Sciatic nerve (tissue), 2 donors: ENCODE results near the gene SCN4B. TPM values are rescaled to one million over a fixed set of nuclear protein-coding genes. Genes with fewer than 3 reads are reported as not detected.

Experiments
- ATAC-seq: fragments of 200-7000 bp; cut with Tn5 transposase; one replicate; pipeline ENCODE4 v1.9.1; 2020; ENCODE audit warnings: mild to moderate bottlenecking, moderate library complexity
- DNase-seq: peaks from one replicate; pipeline ENCODE4 v3.0.0-alpha.2; 2020; ENCODE audit warnings: low spot score
- intact Hi-C: fragments of 100-400 bp; cut with DNase I; formaldehyde crosslinking; loops from one replicate; pipeline ENCODE4 v1.14.2; 2022
- total RNA-seq: library from RNA; stranded (reverse); fragmentation: NEBNext Ultra II Directional; extraction: Animal tissue kit (Norgen Biotek cat#: 25700); gene quantifications from one replicate; pipeline ENCODE4 v1.2.1, GENCODE V29; 2021
- donor health status: DM: no; HTN: no; CAD: no.
- donor health status: DM: no; HTN: no; CAD: no.

Gene SCN4B
- total RNA-seq, 1 donor from 2014 or later, result 2.9 TPM

DNA sequence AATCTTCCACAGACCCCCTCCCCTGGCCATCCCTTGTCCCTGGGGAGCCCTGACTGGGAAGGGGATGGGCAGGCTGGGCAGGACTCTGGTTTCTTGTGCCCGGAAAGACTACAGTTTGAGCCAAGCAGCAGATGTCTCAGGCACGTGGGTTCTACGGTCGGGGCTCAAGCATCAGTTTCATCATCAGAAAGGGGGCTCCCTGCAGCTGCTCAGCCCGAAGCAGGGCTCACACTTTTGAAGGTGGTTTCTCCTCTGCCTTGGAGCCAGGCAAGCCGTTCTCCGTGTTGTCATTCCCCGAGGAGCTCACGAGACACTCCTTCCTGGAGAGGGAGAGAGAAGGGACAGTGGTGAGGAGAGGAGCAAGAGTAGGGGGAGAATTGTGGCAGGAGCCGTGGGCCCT, 15.8 kb downstream of the SCN4B start:
- DNase-seq, result peak; percentile 37
- intact Hi-C loops, result no loop called here
- no peak for ATAC-seq

DNA sequence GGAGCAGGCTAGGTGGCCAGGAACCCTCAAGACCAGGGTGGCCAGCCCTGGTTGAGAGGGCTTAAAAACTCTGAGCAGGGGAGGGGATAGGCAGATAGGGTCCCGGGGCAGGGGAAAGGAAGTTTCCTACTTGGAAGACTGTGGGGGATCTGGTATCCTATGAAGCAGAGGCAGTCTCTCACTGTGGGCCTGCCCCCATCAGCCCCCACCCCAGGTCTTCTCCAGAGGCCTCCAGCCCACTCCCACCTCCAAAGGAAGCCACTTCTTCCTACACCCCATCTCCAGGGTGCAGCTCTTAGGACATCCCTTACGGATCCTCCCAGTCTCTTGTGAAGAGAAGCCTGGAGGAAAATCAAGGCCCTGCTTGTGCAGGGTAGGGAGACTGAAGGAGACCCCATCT, 16.3 kb downstream of the SCN4B start:
- intact Hi-C loops, result no loop called here
- ATAC-seq, result no peak
- no peak for DNase-seq

DNA sequence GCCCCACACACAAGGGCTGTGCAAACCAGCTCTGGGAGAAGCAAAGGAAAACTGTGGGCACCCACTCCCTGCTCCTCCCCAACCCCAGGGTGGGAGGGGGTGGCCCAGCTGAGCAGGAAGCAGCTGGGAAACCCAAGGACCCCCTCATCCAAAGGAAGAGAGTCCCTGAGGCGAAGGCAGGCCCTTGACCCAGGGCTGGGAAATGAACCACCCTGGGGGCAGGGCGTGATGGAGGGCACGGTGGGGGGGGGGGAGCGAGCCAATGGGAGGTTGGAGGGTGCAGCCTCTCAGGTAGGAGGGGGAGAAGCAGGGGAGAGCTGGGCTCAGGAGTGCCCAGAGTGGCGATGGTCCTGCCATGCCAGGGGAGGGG, 16.8 kb downstream of the SCN4B start:
- DNase-seq (peak; percentile 22), ATAC-seq (no peak)
- intact Hi-C loops, result no loop called here

DNA sequence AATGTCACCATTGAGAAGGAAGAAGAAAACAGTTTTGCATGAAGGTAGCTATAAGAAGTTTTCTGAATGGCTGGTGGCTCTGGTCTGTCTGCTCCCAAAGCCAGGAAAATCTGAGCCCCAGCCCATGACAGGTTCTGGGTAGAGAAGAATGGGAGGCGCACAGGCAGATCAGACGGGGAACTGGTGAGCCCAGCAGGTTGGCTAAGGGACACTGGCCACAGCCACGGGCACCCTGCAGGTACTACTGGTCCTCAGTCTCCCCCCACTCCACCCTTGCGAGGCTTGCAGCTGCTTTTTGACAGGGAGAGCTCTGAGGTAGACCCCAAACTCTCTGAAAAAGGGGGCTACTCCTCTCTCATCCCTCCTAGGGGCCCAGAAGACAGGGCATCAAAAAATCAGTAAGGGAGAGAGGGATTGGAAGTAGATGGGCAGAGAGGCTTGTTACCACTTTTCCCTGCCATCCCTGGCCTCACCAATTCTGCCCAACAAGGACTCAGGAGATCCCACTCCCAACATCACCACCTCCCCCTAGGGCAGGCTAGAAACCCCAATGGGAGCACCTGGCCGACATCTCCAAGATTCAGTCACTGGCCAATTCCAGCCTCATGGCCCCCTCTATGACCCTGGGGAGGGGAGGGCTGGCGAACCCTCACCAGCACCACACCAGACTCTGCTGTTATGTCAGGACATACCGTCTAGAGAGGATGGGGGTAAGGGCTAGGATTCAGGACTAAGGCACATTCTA, 17.4 kb downstream of the SCN4B start:
- intact Hi-C loops, result no loop called here

DNA sequence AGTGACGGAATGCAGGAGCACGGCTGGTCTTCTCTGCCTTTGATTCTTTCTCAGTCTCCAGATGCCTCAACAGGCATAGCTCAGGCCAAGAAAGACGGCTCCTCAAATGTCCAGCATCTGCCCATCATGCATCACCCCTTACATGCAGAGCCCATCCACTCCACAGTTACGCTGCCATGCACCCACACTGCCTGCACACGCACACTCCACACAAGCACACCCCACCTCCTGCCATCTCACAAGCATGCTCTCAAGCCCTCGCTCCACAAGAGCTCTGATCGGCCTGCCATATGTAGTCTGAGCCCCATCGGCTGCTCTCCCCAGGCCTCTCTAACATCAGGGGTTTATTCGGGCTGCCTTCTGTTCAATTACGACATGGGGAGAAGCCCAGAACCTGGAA, 18.8 kb downstream of the SCN4B start:
- intact Hi-C loops, result no loop called here
- ATAC-seq (no peak), DNase-seq (peak; percentile 38)

More for the DNA sequence above, 17.4 kb downstream of the SCN4B start:
- no peak for ATAC-seq
- peak; percentile 35 for DNase-seq

DNA sequence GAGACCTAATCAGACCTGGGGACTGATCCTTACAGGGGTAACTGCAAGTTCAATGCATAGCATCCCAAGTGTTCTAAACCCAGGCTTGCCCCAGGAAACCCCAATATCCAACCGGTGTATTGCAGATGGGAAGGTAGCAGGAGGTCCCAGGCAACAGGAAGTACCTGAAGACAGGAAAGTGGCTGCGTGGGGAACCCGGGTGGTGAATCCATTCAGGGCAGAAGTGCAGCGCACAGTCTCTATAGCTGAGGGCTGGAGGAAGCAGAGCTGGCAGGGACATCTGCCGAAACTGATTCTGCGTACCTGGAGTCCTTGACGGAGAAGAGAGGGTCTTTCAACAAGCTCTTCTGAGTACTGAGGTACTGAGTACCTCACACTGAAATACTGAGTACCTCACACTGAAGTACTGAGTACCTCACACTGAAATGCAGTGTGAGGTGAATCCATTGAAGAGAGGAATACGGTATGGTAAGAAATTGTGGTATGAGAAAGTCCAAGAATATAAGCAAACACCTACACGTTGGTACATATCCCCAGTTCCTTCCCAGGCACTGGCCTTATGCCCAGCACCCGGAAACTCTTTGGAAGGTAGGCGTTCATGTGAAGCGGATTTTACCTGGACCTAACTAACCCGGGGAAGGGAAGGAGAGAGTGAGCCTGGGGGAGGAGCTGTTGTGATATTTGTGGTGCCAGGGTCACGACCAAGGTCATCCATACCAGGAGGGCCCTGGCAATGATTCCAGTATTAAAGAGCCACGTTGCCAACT, 20.1 kb downstream of the SCN4B start:
- DNase-seq (peak; percentile 39), ATAC-seq (no peak)
- intact Hi-C loops, result no loop called here

DNA sequence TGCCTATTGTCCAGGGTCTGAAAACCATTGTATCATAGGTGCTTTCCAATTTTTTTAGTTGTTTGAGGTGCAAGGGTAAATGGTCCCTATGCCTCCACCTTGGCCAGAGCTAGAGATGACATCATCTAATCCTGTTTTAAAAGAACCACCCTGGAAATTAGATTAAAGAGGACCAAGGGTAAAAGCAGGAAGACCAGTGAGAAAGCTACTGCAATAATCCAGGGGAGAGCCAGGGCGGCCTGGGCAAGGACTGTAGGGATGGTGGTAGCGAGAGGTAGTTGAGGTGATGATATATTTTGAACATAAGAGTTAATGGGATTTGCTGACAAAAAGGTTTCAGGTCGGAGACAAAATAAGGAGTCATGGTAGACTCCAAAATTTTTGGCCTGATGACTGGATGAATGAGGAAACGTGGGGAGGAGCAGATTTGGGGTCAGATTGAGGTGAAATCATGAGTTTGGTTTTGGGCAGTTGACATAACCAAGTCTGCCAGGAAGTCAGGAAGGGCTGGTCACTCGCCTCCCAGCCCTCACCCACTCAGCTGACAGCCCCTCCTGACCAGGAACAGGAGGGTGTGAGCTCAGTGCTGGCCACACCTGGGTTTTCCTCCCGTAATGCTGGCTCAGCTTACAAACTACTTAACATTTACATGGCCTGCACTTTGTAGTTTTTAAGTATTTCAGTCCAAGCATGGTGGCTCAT, 23.0 kb downstream of the SCN4B start:
- intact Hi-C loops, result no loop called here
- ATAC-seq (no peak), DNase-seq (peak; percentile 19)

DNA sequence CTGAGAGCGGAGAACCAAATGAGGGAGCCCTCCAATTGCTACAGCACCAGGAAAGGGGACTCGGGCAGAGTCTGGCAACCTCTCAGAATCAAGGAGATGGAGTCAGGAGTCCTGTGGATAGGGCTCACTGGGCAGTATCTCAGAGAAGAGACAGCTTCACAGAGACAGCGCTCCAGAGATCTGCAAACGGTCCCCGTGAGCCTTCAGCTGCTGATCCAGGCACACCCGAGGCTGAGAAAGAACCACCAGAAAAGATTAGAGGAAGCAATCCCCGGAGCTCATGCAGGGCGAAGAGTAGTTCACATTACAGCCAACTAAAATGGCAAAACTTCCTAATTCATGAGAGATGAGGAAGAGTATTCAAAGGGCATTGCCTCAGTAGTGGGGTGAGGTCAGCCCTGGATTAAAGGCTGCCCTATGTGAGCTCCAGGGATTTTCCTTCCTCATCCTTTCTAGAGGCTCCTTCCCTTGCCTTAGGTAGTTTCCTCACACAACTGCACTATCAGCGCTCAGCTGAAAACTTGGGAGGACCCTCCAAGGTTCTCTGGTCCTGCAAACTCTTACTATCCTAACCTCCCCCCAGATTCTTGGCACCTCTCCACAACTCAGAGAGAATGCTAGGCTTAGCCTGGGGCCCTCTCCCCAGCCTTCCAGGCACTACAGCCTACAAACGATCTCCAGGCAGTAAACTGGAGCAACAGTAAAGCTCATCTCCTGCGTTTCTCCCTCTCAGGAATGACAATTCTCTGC, 23.7 kb downstream of the SCN4B start:
- intact Hi-C loops, result no loop called here
- peak; percentile 44 for DNase-seq
- no peak for ATAC-seq

DNA sequence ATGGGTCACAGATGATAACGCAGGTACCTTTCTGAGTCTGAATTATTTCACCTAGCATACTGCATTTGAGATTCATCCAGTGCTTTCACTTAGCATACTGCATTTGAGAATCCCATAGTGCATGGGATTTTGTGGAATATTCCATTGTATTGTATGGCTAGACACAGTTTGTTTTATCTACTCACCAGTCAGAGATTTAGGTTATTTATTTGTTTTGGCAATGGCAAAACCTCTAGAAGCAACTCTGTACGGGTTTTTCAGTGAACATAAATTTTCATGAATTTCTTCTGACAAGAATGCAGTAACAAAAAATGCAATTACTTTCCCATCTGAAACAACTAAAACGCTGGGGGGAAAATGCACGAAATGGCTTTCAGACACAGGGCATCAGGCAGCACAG, 24.3 kb downstream of the SCN4B start:
- intact Hi-C loops, result no loop called here
- no peak for DNase-seq
- ATAC-seq, result no peak

DNA sequence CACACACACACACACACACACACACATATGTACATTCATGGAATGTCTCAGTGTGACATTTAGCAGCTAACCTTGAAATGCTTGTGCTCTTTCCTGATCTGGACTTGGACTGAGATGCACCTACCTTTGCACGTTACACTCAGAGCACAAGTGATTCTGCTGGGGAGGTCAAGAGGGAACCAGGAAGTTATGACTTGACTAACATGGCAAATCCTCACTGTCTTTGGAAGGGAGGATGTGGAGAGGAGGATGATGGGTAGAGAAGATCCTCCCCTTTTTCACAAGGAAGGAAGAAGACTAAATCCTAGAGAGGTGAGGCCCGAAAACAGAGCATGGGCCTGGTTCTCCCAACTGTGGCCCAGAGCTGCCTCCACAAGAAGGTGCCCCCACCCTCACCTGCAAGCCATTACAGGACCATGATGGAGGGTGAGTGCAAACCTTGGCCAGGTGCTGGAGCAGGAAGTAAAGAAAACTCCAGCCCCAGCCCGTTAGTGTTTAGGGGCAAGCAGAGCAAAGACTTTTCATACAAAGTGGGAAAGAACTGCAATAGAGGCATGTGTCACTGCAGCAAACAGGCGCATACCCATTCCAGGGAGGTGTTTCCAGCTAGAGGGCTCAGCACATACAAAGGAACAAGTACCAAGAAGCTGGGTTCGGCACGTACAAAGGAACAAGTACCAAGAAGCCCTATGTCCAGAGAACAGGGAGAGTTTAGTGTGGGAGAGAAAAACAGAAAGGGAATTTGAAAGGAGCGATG, 26.4 kb downstream of the SCN4B start:
- DNase-seq, result peak; percentile 13
- intact Hi-C loops, result no loop called here

DNA sequence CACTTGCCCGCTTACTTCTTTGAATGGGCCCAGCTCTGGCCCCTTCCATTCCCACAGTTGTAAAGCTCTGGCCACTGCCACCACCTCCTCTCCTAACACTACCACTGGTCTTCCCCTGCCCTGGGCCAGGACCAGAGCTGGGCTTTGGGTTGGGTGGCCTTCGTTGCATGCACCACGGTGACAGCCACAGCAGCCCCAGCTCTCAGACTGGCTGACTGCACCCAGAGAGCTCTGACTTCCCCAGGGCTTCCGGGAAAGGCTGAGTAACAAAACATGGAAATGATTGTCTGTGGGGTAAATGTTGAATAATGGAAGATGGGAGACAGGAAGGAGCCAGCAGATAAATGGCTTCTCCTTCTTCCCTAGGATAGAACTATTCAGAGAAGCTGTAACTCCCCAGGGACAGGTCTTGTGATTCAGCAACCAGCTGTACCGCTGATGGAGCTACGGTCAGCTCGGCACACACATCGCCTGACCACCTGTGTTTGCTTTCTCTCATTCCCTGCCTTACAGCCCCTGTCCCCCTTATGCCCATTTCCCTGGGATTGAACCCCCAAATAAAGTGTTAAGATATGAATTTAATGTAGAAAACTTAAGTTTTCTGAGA, 27.6 kb downstream of the SCN4B start:
- no peak for ATAC-seq
- DNase-seq, result peak; percentile 34
- intact Hi-C loops, result no loop called here

More for the DNA sequence above, 26.4 kb downstream of the SCN4B start:
- ATAC-seq, result no peak

DNA sequence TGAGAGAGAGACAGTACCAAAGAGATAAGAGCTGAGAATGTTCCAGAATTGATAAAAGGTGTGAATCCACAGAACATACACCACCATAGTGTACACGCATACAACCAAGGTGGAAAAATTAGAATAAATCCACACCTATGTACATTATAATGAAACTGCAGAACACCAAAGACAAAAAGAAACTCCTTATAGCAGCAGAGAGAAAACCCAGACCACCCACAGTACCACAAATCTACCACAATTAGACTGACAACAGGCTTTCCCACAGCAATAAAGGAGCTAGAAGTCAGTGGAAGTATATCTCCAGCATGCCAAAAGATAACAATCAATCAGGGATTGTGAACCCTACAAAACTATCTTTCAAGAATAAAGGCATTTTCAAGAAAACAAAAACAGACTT, 31.8 kb downstream of the SCN4B start:
- intact Hi-C loops, result no loop called here
- DNase-seq (no peak), ATAC-seq (no peak)

DNA sequence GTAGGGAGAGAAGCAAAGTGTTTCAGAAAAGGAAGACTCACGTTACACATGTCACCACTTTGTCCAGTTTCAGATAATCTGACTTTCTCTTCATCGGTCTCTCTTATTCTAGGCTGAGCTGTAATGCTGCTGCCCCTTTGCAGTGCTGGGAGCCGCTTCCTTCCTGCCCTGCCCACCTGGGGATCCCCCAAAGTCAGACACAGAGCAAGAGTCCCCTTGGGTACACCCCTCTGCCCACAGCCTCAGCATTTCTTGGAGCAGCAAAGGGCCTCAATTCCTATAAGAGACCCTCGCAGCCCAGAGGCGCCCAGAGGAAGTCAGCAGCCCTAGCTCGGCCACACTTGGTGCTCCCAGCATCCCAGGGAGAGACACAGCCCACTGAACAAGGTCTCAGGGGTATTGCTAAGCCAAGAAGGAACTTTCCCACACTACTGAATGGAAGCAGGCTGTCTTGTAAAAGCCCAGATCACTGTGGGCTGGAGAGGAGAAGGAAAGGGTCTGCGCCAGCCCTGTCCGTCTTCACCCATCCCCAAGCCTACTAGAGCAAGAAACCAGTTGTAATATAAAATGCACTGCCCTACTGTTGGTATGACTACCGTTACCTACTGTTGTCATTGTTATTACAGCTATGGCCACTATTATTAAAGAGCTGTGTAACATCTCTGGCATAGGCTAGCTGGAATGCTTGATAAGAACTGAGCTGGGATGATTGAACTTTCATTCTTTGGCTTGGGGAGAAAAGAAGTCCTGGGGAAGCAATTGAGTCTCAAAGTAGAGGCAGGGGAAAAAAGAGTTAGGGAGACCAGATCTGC, 34.6 kb downstream of the SCN4B start:
- peak; percentile 22 for DNase-seq
- ATAC-seq, result no peak

DNA sequence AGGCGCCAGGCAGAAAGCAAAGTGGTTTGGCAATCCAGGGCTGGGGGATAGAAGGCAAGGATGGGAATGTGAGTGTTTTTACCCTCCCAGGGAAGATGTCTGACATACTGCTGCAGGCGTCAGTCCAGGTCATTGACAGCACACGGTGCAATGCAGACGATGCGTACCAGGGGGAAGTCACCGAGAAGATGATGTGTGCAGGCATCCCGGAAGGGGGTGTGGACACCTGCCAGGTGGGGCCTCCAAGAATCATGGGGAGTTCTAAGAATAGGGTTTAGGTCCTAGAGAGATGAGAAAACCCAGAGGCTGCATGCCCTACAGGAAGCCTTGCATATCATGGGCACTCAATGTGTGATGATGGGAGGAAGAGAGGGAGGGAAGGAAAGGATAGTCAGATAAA, 37.6 kb downstream of the SCN4B start:
- peak; percentile 14 for DNase-seq
- ATAC-seq, result no peak
- intact Hi-C loops, result no loop called here

More for the DNA sequence above, 34.6 kb downstream of the SCN4B start:
- intact Hi-C loops, result no loop called here

DNA sequence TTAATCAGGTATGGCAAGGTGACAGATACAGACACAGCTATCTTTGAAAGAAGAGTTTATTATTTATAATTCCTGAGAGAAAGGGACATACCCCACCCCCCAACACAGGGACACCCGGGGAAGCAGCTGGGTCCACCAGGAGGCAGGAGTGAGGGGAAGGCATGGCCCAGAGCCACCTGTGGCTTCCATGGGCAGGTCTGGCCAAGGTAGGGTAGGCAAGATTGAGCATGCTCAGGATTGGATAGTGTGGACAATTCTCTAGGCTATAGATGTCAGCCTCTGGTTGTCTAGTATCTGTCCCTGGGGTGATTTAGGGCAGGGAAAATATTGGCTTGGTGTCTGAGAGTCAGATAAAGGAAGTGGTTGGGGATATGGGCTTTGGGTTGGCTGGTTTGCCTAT, 38.4 kb downstream of the SCN4B start:
- intact Hi-C loops, result no loop called here
- ATAC-seq (no peak), DNase-seq (peak; percentile 2)

DNA sequence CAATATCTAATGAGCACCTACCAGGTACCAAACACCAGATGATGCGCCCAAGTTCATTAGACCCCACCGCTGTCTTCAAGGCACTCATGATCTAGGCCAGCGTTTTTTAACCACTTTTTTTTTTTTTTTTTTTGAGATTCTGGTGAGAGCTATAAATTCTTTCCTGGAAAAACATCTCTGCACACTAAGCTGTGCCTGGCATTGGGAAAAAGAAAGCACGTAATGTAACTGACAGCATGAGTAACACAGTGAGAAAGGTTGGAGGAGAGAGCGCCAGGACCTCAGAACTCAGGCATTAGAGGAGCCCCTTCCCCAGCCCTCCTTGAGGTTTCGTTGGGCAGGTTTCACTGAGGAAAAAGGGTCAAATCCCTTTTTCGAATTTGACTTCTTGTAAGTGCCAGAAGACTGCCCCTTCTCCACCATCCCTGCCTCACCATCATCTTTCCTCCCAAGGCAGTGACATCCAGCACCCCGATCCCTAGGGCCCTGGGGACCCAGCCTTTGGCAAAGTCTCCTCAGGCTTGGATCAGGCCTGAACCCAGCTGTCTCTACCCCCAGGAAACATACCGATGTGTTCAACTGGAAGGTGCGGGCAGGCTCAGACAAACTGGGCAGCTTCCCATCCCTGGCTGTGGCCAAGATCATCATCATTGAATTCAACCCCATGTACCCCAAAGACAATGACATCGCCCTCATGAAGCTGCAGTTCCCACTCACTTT, 39.8 kb downstream of the SCN4B start:
- intact Hi-C loops, result no loop called here
- ATAC-seq, result no peak
- DNase-seq, result peak; percentile 46

DNA sequence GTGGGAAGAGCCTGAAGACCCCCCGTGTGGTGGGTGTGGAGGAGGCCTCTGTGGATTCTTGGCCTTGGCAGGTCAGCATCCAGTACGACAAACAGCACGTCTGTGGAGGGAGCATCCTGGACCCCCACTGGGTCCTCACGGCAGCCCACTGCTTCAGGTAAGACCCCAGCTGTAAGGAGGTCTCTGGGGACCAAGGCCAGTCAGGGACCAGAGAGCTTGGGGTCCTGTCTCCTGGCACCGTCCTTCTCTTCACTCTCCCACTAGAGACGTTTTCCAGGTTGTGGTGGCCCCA, 40.9 kb downstream of the SCN4B start:
- intact Hi-C loops, result no loop called here
- DNase-seq (peak; percentile 17), ATAC-seq (no peak)
